GM23248 (cell line): ENCODE results near the gene CSNK1A1. TPM values are rescaled to one million over a fixed set of nuclear protein-coding genes. Genes with fewer than 3 reads are reported as not detected.
A peak's percentile ranks its signal among the peaks of the same experiment; 100 is the strongest.

ENCODE experiments used
- DNase-seq: peaks from one replicate; pipeline ENCODE4 v3.0.0-alpha.2; 2015
- H2AFZ ChIP-seq: fragments of 200-600 bp; sonication (generic); 2 replicates; pipeline ENCODE4 v1.6.1; 2016; ENCODE audit warnings: antibody characterized with exemption
- H3F3A ChIP-seq: fragments of 200-600 bp; sonication (generic); 2 replicates; pipeline ENCODE4 v1.6.1; 2016; ENCODE audit warnings: mild to moderate bottlenecking, antibody characterized with exemption, mixed run types; ENCODE audit not compliant: insufficient read depth
- H3K27ac ChIP-seq: fragments of 200-600 bp; sonication (generic); 2 replicates; pipeline ENCODE4 v1.5.1; 2016; ENCODE audit warnings: mild to moderate bottlenecking
- H3K27me3 ChIP-seq: fragments of 200-600 bp; sonication (generic); replicated peaks from 2 replicates; pipeline ENCODE4 v1.6.1; 2016; ENCODE audit warnings: mild to moderate bottlenecking; ENCODE audit not compliant: insufficient read depth
- H3K36me3 ChIP-seq: fragments of 200-600 bp; sonication (generic); 2 replicates; pipeline ENCODE4 v1.6.1; 2016; ENCODE audit warnings: low read depth, mild to moderate bottlenecking
- H3K4me1 ChIP-seq: fragments of 200-600 bp; sonication (generic); 2 replicates; pipeline ENCODE4 v1.6.1; 2016; ENCODE audit warnings: mild to moderate bottlenecking; ENCODE audit not compliant: insufficient read depth
- H3K4me2 ChIP-seq: fragments of 200-600 bp; sonication (generic); one replicate; pipeline ENCODE4 v1.6.1; 2016; ENCODE audit warnings: mild to moderate bottlenecking; ENCODE audit not compliant: unreplicated experiment
- H3K4me3 ChIP-seq: fragments of 200-600 bp; sonication (generic); 2 replicates; pipeline ENCODE4 v1.5.1; 2016; ENCODE audit warnings: mild to moderate bottlenecking
- H3K79me2 ChIP-seq: fragments of 200-600 bp; sonication (generic); 2 replicates; pipeline ENCODE4 v1.6.1; 2016; ENCODE audit warnings: mild to moderate bottlenecking; ENCODE audit not compliant: insufficient read depth
- H3K9ac ChIP-seq: fragments of 200-600 bp; sonication (generic); 2 replicates; pipeline ENCODE4 v1.6.1; 2016; ENCODE audit warnings: mild to moderate bottlenecking
- H3K9me2 ChIP-seq: fragments of 200-600 bp; sonication (generic); 2 replicates; pipeline ENCODE4 v1.6.1; 2016; ENCODE audit warnings: mixed run types, mild to moderate bottlenecking, moderate library complexity; ENCODE audit not compliant: insufficient read depth
- H3K9me3 ChIP-seq: fragments of 200-600 bp; sonication (generic); one replicate; pipeline ENCODE4 v1.6.1; 2017; ENCODE audit warnings: low read depth
- H4K20me1 ChIP-seq: fragments of 200-600 bp; sonication (generic); 2 replicates; pipeline ENCODE4 v1.6.0; 2016; ENCODE audit not compliant: insufficient read depth
- EZH2 ChIP-seq: fragments of 200-600 bp; sonication (generic); IDR thresholded peaks from 2 replicates; pipeline ENCODE4 v1.6.1; 2018; ENCODE audit warnings: antibody characterized with exemption, mild to moderate bottlenecking; ENCODE audit not compliant: insufficient read depth, poor library complexity, severe bottlenecking
- EZH2phosphoT487 ChIP-seq: fragments of 200-600 bp; sonication (generic); IDR thresholded peaks from 2 replicates; pipeline ENCODE4 v1.6.1; 2018; ENCODE audit warnings: antibody characterized with exemption, moderate library complexity, mild to moderate bottlenecking, low read depth; ENCODE audit not compliant: insufficient read depth
- WGBS, 2 experiments: methylation state at CpG; one replicate each; pipeline ENCODE4 v1.1.6; 2015 to 2017; ENCODE audit warnings: low lambda C conversion rate in 2 of 2, low coverage in 1 of 2; ENCODE audit errors: missing lambda C conversion rate in 2 of 2; 5-methylcytosine and 5-hydroxymethylcytosine counted together
- in situ Hi-C: fragments of 300-500 bp; cut with MboI; formaldehyde crosslinking; loops from 2 replicates; pipeline ENCODE4 v1.15.0; 2020
- polyA plus RNA-seq: library from polyadenylated mRNA; unstranded; fragments of >200 nt; fragmentation: Nextera tagmentation; extraction: Ambion mirVana; gene quantifications from 2 replicates; pipeline ENCODE4 v1.2.1, GENCODE V29; 2016
- total RNA-seq: library from RNA; depleted of rRNA; stranded (reverse); fragments of >200 nt; shearing (Covaris generic); gene quantifications from 2 replicates; pipeline ENCODE4 v1.2.3, GENCODE V29; 2014

CSNK1A1 gene
- total and polyA plus RNA-seq, 2 experiments from 2014 or later = 228 to 415 TPM

DNA sequence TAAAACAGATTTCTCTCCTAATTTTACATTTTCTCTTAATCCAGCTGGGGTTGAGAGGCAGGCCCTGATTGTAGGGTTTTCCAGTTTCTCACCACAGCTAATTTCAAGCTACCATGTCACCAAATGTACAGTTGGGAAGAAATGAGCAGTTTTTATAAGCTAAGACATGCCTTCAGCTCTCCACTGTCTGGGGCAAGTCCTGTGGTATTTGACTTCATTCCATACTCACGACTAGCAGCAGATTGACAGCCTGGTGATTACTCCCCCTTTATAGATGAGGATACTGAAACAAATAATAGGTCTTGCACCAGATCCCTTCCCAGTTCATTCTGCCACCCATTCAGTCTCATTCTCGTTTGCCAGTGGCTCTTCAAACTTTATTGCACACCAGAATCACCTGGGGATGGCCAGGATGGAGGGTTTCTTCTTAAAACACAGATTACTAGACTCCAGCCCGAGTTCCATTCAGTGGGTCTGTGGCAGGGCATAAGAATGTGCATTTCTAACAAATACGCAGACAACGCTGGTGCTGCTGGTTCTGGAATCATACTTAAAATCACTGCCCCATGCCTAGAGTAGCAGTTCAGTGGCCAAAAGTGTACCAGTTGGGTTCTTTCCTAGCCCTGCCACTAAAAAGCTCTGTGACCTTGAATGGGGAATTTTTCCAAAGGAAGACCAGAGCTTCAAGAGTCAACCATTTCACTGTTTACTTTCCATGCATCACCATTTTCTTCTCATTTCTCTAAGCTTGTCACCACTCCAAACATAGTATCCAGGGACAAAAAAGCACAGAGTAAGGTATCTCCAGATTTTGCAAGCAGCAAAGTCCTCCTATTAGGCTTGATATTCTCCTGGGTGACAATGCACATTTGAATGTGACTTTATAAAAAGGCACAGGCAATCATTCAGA, 64.3 kb downstream of the CSNK1A1 start:
- Histone ChIP-seq H3K27me3 (no peaks in the 10 kb centered on the region), H4K20me1 (no peaks in the 10 kb centered on the region), H2AFZ (no peak overlapping the region), H3K4me2 (peak overlapping the region; percentile 64), H3K79me2 (no peaks in the 10 kb centered on the region), H3K9me3 (no peaks in the 10 kb centered on the region), H3K36me3 (no peaks in the 10 kb centered on the region), H3F3A (peaks cover 86% of the 10 kb centered on the region), H3K4me3 (0 out of 2 replicates have a peak overlapping the region, but pooled peaks have one; percentile 3), H3K9ac (peak overlapping the region; percentile 84), H3K9me2 (no peaks in the 10 kb centered on the region), H3K4me1 (peaks cover 87% of the 10 kb centered on the region), H3K27ac (peak overlapping the region; percentile 98)
- in situ Hi-C loops = no loop called here
- 50 to 67% methylated on average over 5 of the region's 5 CpGs for WGBS, 2 experiments
- peak; percentile 72 for DNase-seq
- TF ChIP-seq EZH2phosphoT487 (no peak), EZH2 (no peak)

- H3K4me2 ChIP-seq = peak overlapping the region; percentile 64
- no peaks in the 10 kb centered on the region for H3K27me3 ChIP-seq
- peak overlapping the region; percentile 98 for H3K27ac ChIP-seq
- TF ChIP-seq EZH2 = no peak
- TF ChIP-seq EZH2phosphoT487 = 0 out of 2 replicates have a peak, but pooled peaks have one; percentile 69
- peaks cover 83% of the 10 kb centered on the region for H3K4me1 ChIP-seq
- peak; percentile 99 for DNase-seq
- H2AFZ ChIP-seq = no peak overlapping the region
- WGBS, 2 experiments = 0% methylated on average over 2 of the region's 2 CpGs
- peaks cover 77% of the 10 kb centered on the region for H3F3A ChIP-seq
- no peaks in the 10 kb centered on the region for H3K36me3 ChIP-seq
- H4K20me1 ChIP-seq = no peaks in the 10 kb centered on the region
- H3K9me2 ChIP-seq = no peaks in the 10 kb centered on the region
- H3K9me3 ChIP-seq = no peaks in the 10 kb centered on the region
- 0 out of 2 replicates have a peak overlapping the region, but pooled peaks have one; percentile 3 for H3K4me3 ChIP-seq
- H3K9ac ChIP-seq = peak overlapping the region; percentile 84
- in situ Hi-C loops = no loop called here
- H3K79me2 ChIP-seq = no peaks in the 10 kb centered on the region
These were observed 65.3 kb downstream of the CSNK1A1 start for GRCh38 chr5:149485655-149486615.

GRCh38 chr5:149481485-149481884, 69.8 kb downstream of the CSNK1A1 start:
- H3K4me3 ChIP-seq = no peak overlapping the region
- H3K36me3 ChIP-seq = no peaks in the 10 kb centered on the region
- no peaks in the 10 kb centered on the region for H4K20me1 ChIP-seq
- in situ Hi-C loops = no loop called here
- H3K9me3 ChIP-seq = no peaks in the 10 kb centered on the region
- no peak for DNase-seq
- H3K4me2 ChIP-seq = peak overlapping the region; percentile 7
- H3K27ac ChIP-seq = peak overlapping the region; percentile 57
- no peaks in the 10 kb centered on the region for H3K9me2 ChIP-seq
- no peak overlapping the region; the same call in 1 of the 2 replicates for H3K9ac ChIP-seq
- no peak overlapping the region for H2AFZ ChIP-seq
- H3K27me3 ChIP-seq = no peaks in the 10 kb centered on the region
- TF ChIP-seq EZH2 = no peak
- WGBS, 2 experiments = 50 to 59% methylated on average over 4 of the region's 4 CpGs
- H3K79me2 ChIP-seq = no peaks in the 10 kb centered on the region
- H3F3A ChIP-seq = peaks cover 35% of the 10 kb centered on the region
- H3K4me1 ChIP-seq = peaks cover 40% of the 10 kb centered on the region

DNA sequence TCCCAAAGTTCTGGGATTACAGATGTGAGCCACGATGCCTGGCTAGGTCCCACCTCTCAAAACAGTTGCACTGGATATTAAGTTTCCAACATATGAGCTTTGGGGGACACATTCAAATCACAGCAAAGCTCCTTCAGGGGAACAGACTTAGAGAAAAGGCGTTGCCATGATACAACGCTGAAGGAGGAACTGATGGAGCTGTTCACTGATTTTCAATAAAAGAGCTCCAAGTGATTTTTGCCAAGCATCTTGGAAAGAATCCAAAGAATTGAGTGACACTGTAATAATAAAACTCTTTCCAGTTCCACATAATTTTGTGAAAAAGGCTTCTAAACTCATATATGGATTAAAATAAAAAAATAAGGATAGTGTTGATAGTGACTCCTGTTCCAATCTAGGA, 72.5 kb downstream of the CSNK1A1 start:
- WGBS, 2 experiments = 39 to 47% methylated on average over 3 of the region's 3 CpGs
- Histone ChIP-seq H3K9me3 (no peaks in the 10 kb centered on the region), H3K36me3 (no peaks in the 10 kb centered on the region), H4K20me1 (no peaks in the 10 kb centered on the region), H3K79me2 (no peaks in the 10 kb centered on the region), H3K27me3 (no peaks in the 10 kb centered on the region), H3K9ac (no peak overlapping the region), H2AFZ (no peak overlapping the region), H3K4me3 (no peak overlapping the region), H3K27ac (no peak overlapping the region), H3K9me2 (no peaks in the 10 kb centered on the region), H3K4me1 (peaks cover 28% of the 10 kb centered on the region), H3K4me2 (no peak overlapping the region), H3F3A (peaks cover 18% of the 10 kb centered on the region)
- no peak for TF ChIP-seq EZH2
- TF ChIP-seq EZH2phosphoT487 = no peak
- in situ Hi-C loops = no loop called here
- no peak for DNase-seq
